Activated gamma-delta T cell treated with anti-CD3 and anti-CD28 coated beads, Interleukin-2, amount 50 U/mL, for 16 hours (primary cell): ENCODE measurements around the gene ITGBL1.

ENCODE experiments used
- DNase-seq: peaks from one replicate; pipeline ENCODE4 v3.0.0-alpha.2; 2020; ENCODE audit warnings: low read depth

The ITGBL1 gene

GRCh38 chr13:101451641-101452040 is 834 bp upstream of the ITGBL1 start:
- no peak for DNase-seq

DNA sequence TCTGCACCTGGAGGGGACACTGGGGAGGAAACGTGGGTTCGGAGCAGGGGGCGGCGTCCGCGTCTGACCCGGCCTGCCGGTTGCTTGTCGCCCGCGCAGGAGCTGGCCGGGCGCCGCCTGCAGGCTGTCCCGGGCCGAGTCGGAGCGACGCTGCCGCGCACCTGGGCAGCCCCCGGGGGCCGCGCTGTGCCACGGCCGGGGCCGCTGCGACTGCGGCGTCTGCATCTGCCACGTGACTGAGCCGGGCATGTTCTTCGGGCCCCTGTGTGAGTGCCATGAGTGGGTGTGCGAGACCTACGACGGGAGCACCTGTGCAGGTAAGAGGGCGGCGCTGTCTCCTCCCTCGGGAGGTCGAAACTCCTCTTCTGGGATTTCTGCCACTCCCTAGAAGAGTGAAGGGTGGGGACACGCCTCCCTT is 1.3 kb downstream of the ITGBL1 start:
- DNase-seq: no peak

GRCh38 chr13:101454767-101455166 is 2.3 kb downstream of the ITGBL1 start:
- no peak for DNase-seq

GRCh38 chr13:101455863-101456262 is 3.4 kb downstream of the ITGBL1 start:
- no peak for DNase-seq

DNA sequence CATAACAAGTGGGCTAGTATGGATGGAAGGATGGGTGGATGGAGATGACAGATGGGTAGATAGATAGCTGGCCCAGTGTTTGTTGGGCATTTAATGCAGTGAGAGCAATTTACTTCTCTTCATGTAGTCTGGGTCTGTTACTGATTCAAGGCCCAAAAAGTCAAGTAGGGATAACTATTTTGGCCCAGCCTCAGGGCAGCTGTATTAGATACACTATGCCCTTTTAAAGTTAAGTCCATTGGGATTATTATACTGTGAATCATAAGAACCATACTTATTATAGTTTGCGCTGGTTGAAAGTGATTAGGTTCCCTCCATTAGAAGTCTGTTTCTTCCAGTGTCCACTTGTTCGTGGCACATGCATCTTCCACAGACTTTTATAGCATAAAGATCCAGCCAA is 4.7 kb downstream of the ITGBL1 start:
- DNase-seq: no peak

- no peak for DNase-seq
These were observed 13.4 kb downstream of the ITGBL1 start for GRCh38 chr13:101465877-101466276.

DNA sequence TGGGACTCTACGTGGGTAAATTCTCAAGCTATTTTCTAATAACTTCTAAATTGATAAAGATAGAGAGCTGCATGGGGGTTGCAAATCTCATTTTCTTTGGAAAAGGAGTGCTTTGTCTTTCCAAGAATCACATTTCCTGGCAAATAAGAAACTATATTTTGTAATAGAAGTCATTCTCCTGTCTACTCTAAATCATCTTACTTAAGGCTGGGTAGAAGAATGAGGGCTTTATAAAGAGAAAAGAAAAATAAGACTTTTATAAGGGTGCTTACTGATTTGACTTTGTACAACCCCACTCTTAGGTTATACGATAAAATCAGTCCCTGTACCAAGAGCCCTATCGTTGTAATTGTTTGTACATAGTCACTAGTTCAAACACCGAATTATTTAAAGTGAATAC is 14.9 kb downstream of the ITGBL1 start:
- DNase-seq: no peak

DNA sequence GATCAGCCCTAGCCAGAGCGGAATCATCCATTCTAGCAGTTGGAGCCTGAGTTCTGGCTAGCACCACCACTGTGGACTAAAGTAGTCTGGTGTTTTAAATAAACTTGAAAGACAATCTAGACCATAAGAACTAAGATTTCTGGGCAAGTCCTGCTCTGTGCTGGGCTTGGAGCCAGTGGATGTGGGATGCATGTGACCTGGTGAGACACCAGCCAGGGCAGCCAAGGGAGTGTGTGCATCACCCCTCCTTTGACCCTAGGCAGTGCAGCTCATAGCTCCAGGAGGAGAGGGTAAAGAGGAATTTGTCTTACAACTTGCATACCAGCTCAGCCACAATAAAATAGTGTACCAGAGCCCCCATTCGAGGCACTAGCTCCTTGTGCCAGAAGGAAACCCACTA is 21.0 kb downstream of the ITGBL1 start:
- DNase-seq: no peak

GRCh38 chr13:101474419-101474957 is 22.0 kb downstream of the ITGBL1 start:
- no peak for DNase-seq

DNA sequence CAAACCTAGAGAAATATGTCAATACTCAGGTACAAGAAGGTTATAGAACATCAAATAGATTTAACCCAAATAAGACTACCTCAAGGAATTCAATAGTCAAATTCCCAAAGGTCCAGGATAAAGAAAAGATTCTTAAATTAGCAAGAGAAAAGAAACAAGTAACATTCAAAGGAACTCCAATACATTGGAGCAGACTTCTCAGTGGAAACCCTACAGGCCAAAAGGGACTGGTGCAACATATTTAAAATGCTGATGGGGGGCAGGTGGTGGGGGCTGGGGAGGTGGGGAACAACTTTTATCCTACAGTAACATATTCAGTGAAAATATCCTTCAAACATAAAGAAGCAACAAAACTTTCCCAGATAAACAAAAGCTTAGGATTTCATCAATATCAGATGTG is 23.1 kb downstream of the ITGBL1 start:
- DNase-seq: no peak

GRCh38 chr13:101481421-101481820 is 28.9 kb downstream of the ITGBL1 start:
- no peak for DNase-seq

DNA sequence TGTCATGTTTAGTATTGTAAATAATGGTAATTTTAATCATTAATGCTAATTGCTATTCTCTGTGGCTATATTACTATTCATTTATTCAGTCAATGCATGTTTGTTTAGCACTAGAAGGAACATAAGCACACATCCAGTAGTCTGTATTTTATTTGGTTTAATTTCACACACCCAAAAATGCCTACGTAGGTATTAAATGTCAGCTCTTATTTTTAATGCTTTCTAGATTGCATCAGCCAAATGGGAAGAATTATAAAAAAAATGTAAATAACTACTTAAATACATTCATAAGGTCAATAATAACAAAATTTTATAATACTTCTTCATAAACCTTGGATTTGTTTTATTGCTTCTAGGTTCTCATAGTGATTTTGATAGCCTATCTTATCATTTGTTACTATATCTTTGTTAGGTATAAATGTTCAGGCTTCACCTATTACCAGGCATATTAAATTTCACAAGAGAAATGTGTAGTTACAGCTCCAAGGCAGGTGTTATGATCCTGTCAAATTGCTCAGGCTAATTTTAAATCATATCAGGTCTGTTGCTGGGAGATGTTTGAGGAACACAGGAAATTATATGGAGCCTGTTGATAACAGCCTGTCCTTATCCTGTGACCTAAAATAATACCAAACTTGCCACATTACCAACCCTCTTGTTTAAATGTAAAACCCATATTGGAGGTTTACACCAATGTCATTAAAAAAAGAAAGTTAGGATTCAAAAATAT is 34.4 kb downstream of the ITGBL1 start:
- DNase-seq: no peak

DNA sequence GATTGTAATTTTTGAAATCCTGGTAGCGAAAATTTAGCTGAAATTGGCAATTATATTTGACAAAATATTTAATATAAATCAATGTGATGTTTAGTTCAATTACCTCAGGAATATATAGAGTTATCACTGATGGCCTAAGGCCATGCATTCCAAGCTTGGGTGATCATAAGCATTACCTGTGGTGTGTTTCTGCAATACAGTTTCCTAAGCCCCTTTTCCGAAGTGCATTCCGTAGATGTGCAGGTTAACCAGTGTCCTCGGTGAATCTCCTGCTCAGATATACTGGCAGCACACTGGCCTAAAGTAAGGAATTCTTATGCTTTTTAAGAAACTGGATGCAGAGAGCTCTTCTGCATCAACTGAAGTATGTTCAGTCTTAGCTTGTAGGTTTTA is 35.0 kb downstream of the ITGBL1 start:
- no peak for DNase-seq

DNA sequence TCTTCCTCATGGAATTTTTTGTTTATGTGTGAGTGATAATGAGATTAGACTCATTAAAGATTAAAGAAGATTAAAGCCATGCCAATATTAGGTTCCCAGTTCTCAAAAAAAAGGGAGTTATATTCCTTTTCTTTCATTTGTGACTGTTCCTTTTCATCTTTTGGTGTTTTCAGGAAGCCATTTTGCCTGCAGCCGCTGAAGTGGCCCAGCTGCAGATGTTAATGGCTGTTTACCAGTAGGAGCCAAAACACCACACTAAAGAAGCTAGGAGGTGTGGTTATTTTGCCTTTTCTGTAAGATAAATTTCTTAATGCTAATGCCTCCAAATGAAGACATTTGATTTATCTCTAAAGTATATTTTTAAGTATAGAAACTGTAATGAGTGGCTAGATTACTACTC is 36.3 kb downstream of the ITGBL1 start:
- DNase-seq: no peak

GRCh38 chr13:101489643-101490405 is 37.3 kb downstream of the ITGBL1 start:
- no peak for DNase-seq

DNA sequence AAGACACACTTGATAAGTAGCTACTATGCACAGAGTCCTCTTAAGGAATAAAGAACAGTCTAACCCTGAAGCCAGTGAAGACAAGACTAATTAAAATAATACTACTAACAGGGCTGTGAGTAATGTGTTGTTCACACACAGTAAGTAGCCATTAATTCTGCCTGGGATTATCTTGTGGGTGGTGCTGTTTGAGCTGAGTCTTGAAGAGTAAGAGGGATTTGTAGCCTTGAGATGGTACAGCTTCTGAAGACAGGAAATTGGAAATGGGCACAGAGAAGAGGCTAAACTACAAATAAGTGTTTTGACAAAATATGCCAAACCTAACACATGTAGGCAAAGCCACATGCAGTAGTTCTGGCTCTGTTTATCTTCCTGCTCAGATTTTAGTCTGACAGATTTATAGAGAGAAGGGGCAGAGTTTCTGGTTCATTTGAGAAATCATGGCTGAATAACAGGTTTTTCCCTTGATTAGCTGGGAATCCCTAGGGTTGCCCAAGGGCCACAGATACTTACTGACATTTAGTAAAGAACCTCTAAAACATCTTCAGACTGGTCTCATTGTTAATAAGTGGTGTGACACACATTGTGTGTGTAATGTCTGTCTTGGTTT is 38.0 kb downstream of the ITGBL1 start:
- DNase-seq: no peak

DNA sequence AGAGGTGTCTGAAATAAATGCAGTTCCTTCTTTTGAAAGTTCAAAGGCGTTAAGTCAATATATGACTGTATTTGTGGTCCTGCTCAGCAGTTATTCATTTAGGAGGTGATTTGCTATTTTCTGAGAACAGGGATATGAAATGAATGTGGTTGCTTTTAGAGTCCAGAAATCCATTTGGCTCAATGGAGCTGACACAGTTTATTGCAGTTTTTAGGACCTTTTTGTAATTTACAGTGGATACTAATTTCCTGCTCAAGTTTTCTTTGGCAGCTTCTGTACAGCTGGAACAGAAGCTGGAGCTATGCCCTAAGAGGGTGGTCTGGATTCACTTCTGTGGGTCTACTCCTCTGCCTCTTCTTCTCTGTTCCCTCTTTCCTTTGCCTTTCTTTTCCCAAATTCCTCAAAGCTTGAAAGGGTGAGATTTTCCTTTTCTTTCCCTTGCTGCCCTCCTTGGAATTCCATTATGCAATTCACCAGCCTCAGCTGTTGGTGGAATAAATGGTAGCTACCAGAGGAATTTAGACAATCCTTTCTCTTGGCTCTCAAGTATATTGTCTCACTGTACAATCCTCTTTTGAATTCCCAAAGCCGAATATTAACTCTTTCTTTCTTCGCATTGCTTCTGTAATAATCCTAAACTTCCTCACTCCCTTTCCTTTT is 39.9 kb downstream of the ITGBL1 start:
- no peak for DNase-seq

- no peak for DNase-seq
These were observed 41.1 kb downstream of the ITGBL1 start for GRCh38 chr13:101493541-101493940.

- DNase-seq: no peak
These were observed 46.9 kb downstream of the ITGBL1 start for GRCh38 chr13:101499406-101499805.

GRCh38 chr13:101502618-101503017 is 50.1 kb downstream of the ITGBL1 start:
- DNase-seq: no peak

DNA sequence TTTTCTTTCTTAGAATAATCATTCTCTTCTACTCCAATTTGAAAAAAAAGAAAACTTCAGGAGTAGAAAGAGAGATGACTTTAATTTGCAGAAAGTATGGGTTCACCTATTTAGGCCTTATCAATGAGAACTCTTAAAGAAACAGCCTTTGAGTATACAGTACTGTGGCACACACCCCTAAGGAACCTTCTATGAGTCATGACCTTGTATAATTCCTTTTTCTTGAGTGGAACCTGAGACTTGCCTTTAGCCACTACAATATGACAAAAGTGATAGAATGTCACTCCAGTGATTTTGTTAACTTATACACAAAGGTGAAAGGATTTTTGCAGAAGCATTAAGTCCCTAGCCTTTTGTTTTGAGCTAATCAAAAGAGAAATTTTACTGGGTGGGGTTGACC is 58.7 kb downstream of the ITGBL1 start:
- DNase-seq: no peak

DNA sequence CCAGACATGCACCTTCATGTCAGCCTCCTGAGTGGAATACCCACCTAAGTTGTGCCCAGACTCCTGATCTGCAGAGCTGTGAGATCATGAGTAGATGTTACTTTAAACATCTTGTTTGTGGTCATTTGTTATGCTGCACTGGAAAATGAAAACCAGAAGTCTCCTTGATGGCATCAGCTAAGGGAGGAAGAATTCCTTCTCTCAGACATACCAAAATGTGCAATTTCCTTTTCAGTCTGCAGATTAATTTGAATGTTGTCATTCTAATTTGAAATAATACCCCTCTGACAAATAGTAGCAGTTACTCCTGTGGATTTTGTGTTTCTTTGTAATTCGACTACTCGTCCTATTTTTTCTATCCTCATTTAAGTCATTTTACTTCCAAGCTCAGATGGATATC is 59.3 kb downstream of the ITGBL1 start:
- no peak for DNase-seq
